Measurements from ENCODE around the gene LAMB4. TPM values are rescaled to one million over a fixed set of nuclear protein-coding genes. Genes with fewer than 3 reads are reported as not detected.
A peak's percentile ranks its signal among the peaks of the same experiment; 100 is the strongest.

Gene LAMB4
- polyA plus RNA-seq, 1 of the 3 experiments (the other 2 are of a cell fraction), result 0.36 TPM

- no peak overlapping the region for H3K9ac ChIP-seq
- no peak overlapping the region for H3K4me3 ChIP-seq (ENCODE audit: low read depth in 2 of 2, low read length in 1 of 2)
- no peaks in the 10 kb centered on the region for H3K36me3 ChIP-seq (replicated peaks in 1 of 2; ENCODE audit: control insufficient read depth in 1 of 2, insufficient read depth in 2 of 2, low read length in 1 of 2)
- H2AFZ ChIP-seq (ENCODE audit: low read depth), result no peak overlapping the region
- H3K27ac ChIP-seq (ENCODE audit: low read depth in 2 of 2, low read length in 1 of 2), result no peak overlapping the region
- H4K20me1 ChIP-seq (ENCODE audit: insufficient read depth), result no peaks in the 10 kb centered on the region
- CTCF ChIA-PET, result interaction anchor here (0.8 to 5.6 kb wide), 8 partner anchors 13 to 228 kb away, joined by 3 to 32 read pairs (median 15); partner anchors contain the start of gene LAMB1
- H3K9me2 ChIP-seq, result no peaks in the 10 kb centered on the region
- no peak for DNase-seq
- peaks cover 4 to 38% of the 10 kb centered on the region in 2 experiments for H3K4me1 ChIP-seq (ENCODE audit: control insufficient read depth in 1 of 2, insufficient read depth in 2 of 2, low read depth in 1 of 2, low read length in 1 of 2)
- WGBS (ENCODE audit: low lambda C conversion rate), result 70% methylated on average over 4 of the region's 4 CpGs
- TF ChIP-seq SIN3A (IDR thresholded peaks at IDR 0.05; ENCODE audit: borderline replicate concordance, low read depth, low read length) (no peak), IRF3 (IDR thresholded peaks at IDR 0.05; ENCODE audit: low read depth, low read length) (no peak), RCOR1 (IDR thresholded peaks at IDR 0.05; ENCODE audit: low read length) (no peak), SMC3 (IDR thresholded peaks at IDR 0.05; ENCODE audit: low read depth, low read length) (no peak), GATA2 (CRISPR knock-in tag; IDR thresholded peaks at IDR 0.05) (no peak), NRF1 (IDR thresholded peaks at IDR 0.05; ENCODE audit: low read depth, low read length) (no peak)
- H3K4me2 ChIP-seq, result no peak overlapping the region
- H3K27me3 ChIP-seq (ENCODE audit: insufficient read depth), result no peaks in the 10 kb centered on the region
- peaks cover 54% of the 10 kb centered on the region for H3F3A ChIP-seq (replicated peaks; ENCODE audit: insufficient read depth)
- no peaks in the 10 kb centered on the region for H3K79me2 ChIP-seq (ENCODE audit: insufficient read depth)
- POLR2A ChIA-PET, result no interaction called here
- H3K9me3 ChIP-seq, result no peaks in the 10 kb centered on the region
Observed at GRCh38 chr7:108017776-108018151, 112.4 kb downstream of the LAMB4 start.

- WGBS (ENCODE audit: low lambda C conversion rate), result 61% methylated on average over 2 of the region's 2 CpGs
- DNase-seq, result peak; percentile 36
- Histone ChIP-seq H2AFZ (ENCODE audit: low read depth) (no peak overlapping the region), H3K36me3 (replicated peaks in 1 of 2; ENCODE audit: control insufficient read depth in 1 of 2, insufficient read depth in 2 of 2, low read length in 1 of 2) (no peaks in the 10 kb centered on the region), H3K27me3 (ENCODE audit: insufficient read depth) (no peaks in the 10 kb centered on the region), H3K4me3 (ENCODE audit: low read depth in 2 of 2, low read length in 1 of 2) (no peak overlapping the region), H3K9me3 (no peaks in the 10 kb centered on the region), H3K4me1 (ENCODE audit: control insufficient read depth in 1 of 2, insufficient read depth in 2 of 2, low read depth in 1 of 2, low read length in 1 of 2) (peaks cover 4 to 43% of the 10 kb centered on the region in 2 experiments), H3K79me2 (ENCODE audit: insufficient read depth) (no peaks in the 10 kb centered on the region), H3F3A (replicated peaks; ENCODE audit: insufficient read depth) (peaks cover 47% of the 10 kb centered on the region), H3K9me2 (no peaks in the 10 kb centered on the region), H3K4me2 (no peak overlapping the region), H3K9ac (no peak overlapping the region), H3K27ac (ENCODE audit: low read depth in 2 of 2, low read length in 1 of 2) (peak overlapping the region in 1 of 2 experiments; percentile 95; a peak in 2 of 4 replicates), H4K20me1 (ENCODE audit: insufficient read depth) (no peaks in the 10 kb centered on the region)
- CTCF ChIA-PET, result interaction anchor here (0.6 to 5.6 kb wide), 35 partner anchors 8 to 550 kb away, joined by 3 to 32 read pairs (median 4); partner anchors contain the start of genes LAMB1 and LAMB4
- POLR2A ChIA-PET, result interaction anchor here (1.1 to 1.8 kb wide), 2 partner anchors 14 to 15 kb away, joined by 3 to 5 read pairs; partner anchors contain the start of gene LAMB1
- TF ChIP-seq RFX5 (IDR thresholded peaks at IDR 0.05; ENCODE audit: low read length), result no peak
- no peak for TF ChIP-seq ELF1 (IDR thresholded peaks at IDR 0.05)
- TF ChIP-seq TCF12 (IDR thresholded peaks at IDR 0.05), result peak; percentile 7; the same call in 1 of the 2 replicates
- no peak for TF ChIP-seq GABPA (IDR thresholded peaks at IDR 0.05; ENCODE audit: low read depth)
- no peak for TF ChIP-seq POLR2AphosphoS5 (IDR thresholded peaks at IDR 0.05; ENCODE audit: low read depth, low read length)
- no peak for TF ChIP-seq USF1 (IDR thresholded peaks at IDR 0.05; ENCODE audit: borderline replicate concordance, low read depth)
- TF ChIP-seq MAX (IDR thresholded peaks at IDR 0.05; ENCODE audit: low read depth), result 0 out of 2 replicates have a peak, but pooled peaks have one; percentile 30
- peak; percentile 26; the same call in 1 of the 2 replicates for TF ChIP-seq FOSL2 (IDR thresholded peaks at IDR 0.05; ENCODE audit: borderline replicate concordance, low read depth)
- TF ChIP-seq ZBTB33 (IDR thresholded peaks at IDR 0.05; ENCODE audit: borderline replicate concordance, low read depth), result no peak
- TF ChIP-seq JUND (IDR thresholded peaks at IDR 0.05), result no peak
- 0 out of 2 replicates have a peak, but pooled peaks have one; percentile 7 for TF ChIP-seq PBX3 (IDR thresholded peaks at IDR 0.05)
- 0 out of 2 replicates have a peak, but pooled peaks have one; percentile 35 for TF ChIP-seq SIN3A (IDR thresholded peaks at IDR 0.05; ENCODE audit: borderline replicate concordance, low read depth, low read length)
- TF ChIP-seq EP300 (IDR thresholded peaks at IDR 0.05; ENCODE audit: borderline replicate concordance in 1 of 2, low read depth in 1 of 2, low read length in 1 of 2), result peak in 1 of 2 experiments; percentile 24; a peak in 1 of 4 replicates
- no peak for TF ChIP-seq TEAD4 (IDR thresholded peaks at IDR 0.05; ENCODE audit: borderline replicate concordance, insufficient read depth)
- peak; percentile 55 for TF ChIP-seq NFIC (IDR thresholded peaks at IDR 0.05; ENCODE audit: borderline replicate concordance)
Observed at GRCh38 chr7:108016841-108017775, 113.1 kb downstream of the LAMB4 start.
